Liver (tissue), 9 donors: ENCODE measurements around the gene TGM2. TPM values are rescaled to one million over a fixed set of nuclear protein-coding genes. Genes with fewer than 3 reads are reported as not detected.
A peak's percentile ranks its signal among the peaks of the same experiment; 100 is the strongest.

Source experiments
- DNase-seq: peaks from one replicate; pipeline ENCODE4 v3.0.0-alpha.2; 2017; ENCODE audit warnings: low spot score
- H3K27ac ChIP-seq, 2 donors: one replicate each; pipeline ENCODE4 v1.7.0; 2013; ENCODE audit warnings: inconsistent platforms in 2 of 2, low read length in 2 of 2, control low read depth in 1 of 2, low read depth in 1 of 2, mild to moderate bottlenecking in 1 of 2
- H3K27me3 ChIP-seq, 4 donors: one replicate each; pipeline versions ENCODE4 v1.6.1 to v1.7.0; 2013; ENCODE audit warnings: low read length in 3 of 4, inconsistent platforms in 1 of 4, mild to moderate bottlenecking in 1 of 4, moderate library complexity in 1 of 4; ENCODE audit not compliant: control insufficient read depth in 4 of 4, insufficient read depth in 4 of 4
- H3K36me3 ChIP-seq, 4 donors: one replicate each; pipeline versions ENCODE4 v1.6.1 to v1.7.0; 2013; ENCODE audit warnings: low read length in 3 of 4, mild to moderate bottlenecking in 3 of 4, low read depth in 1 of 4, moderate library complexity in 1 of 4; ENCODE audit not compliant: control insufficient read depth in 4 of 4, insufficient read depth in 3 of 4
- H3K4me1 ChIP-seq, 4 donors: one replicate each; pipeline versions ENCODE4 v1.6.1 to v1.7.0; 2013; ENCODE audit warnings: low read length in 3 of 4, mild to moderate bottlenecking in 3 of 4, moderate library complexity in 1 of 4; ENCODE audit not compliant: control insufficient read depth in 4 of 4, insufficient read depth in 4 of 4
- H3K4me3 ChIP-seq, 3 donors: one replicate each; pipeline versions ENCODE4 v1.6.1 to v1.7.0; 2013; ENCODE audit warnings: low read length in 3 of 3, control low read depth in 1 of 3, low read depth in 1 of 3, mild to moderate bottlenecking in 1 of 3
- H3K9ac ChIP-seq, 2 donors: one replicate each; pipeline ENCODE4 v1.7.0; 2013; ENCODE audit warnings: low read length in 2 of 2, mild to moderate bottlenecking in 2 of 2, moderate library complexity in 2 of 2, control low read depth in 1 of 2, low read depth in 1 of 2
- H3K9me3 ChIP-seq, 4 donors: one replicate each; pipeline versions ENCODE4 v1.6.1 to v1.7.0; 2013; ENCODE audit warnings: low read length in 3 of 4; ENCODE audit not compliant: control insufficient read depth in 4 of 4
- ATF3 ChIP-seq: IDR thresholded peaks from 2 replicates; pipeline ENCODE4 v1.6.1; 2016; ENCODE audit warnings: antibody characterized with exemption
- CTCF ChIP-seq: fragments of 150-350 bp; IDR thresholded peaks from 2 replicates; pipeline ENCODE4 v1.5.1; 2017; ENCODE audit warnings: improper control_type of control experiment, low read depth, low read length; ENCODE audit not compliant: missing input control
- EGR1 ChIP-seq, 2 donors: IDR thresholded peaks; 2 replicates each; pipeline ENCODE4 v1.6.1; 2016 to 2018; ENCODE audit warnings: antibody characterized with exemption in 2 of 2, low read depth in 2 of 2
- FOXA1 ChIP-seq: IDR thresholded peaks from 2 replicates; pipeline ENCODE4 v1.6.1; 2016; ENCODE audit warnings: antibody characterized with exemption
- HNF4A ChIP-seq, 2 donors: conservative IDR thresholded peaks; 2 replicates each; pipeline ENCODE4 v1.6.1; 2016; ENCODE audit warnings: antibody characterized with exemption in 2 of 2, mild to moderate bottlenecking in 2 of 2
- RAD21 ChIP-seq, 2 donors: IDR thresholded peaks; 2 replicates each; pipeline ENCODE4 v1.6.1; 2016; ENCODE audit warnings: antibody characterized with exemption in 2 of 2, mild to moderate bottlenecking in 2 of 2
- REST ChIP-seq: IDR thresholded peaks from 2 replicates; pipeline ENCODE4 v1.6.1; 2016; ENCODE audit warnings: antibody characterized with exemption, mild to moderate bottlenecking
- RXRA ChIP-seq, 2 donors: IDR thresholded peaks; 2 replicates each; pipeline ENCODE4 v1.6.1; 2017 to 2018; ENCODE audit warnings: antibody characterized with exemption in 2 of 2, mild to moderate bottlenecking in 1 of 2
- SP1 ChIP-seq: IDR thresholded peaks from 2 replicates; pipeline ENCODE4 v1.6.1; 2018; ENCODE audit warnings: antibody characterized with exemption, mild to moderate bottlenecking
- TAF1 ChIP-seq: conservative IDR thresholded peaks from 2 replicates; pipeline ENCODE4 v1.6.1; 2016; ENCODE audit warnings: antibody characterized with exemption, mild to moderate bottlenecking
- YY1 ChIP-seq: IDR thresholded peaks from 2 replicates; pipeline ENCODE4 v1.6.1; 2016; ENCODE audit warnings: antibody characterized with exemption, mild to moderate bottlenecking
- WGBS: extraction: QIAGEN DNeasy Blood & Tissue Kit; methylation state at CpG from one replicate; pipeline ENCODE4 v1.1.7; 2013; 5-methylcytosine and 5-hydroxymethylcytosine counted together
- polyA plus RNA-seq, 2 donors: library from polyadenylated mRNA; stranded (reverse) in 1 of 2; unstranded in 1 of 2; fragments of 200-250 nt in 1 of 2; fragments of >200 nt in 1 of 2; fragmentation: Nextera tagmentation in 1 of 2; extraction: Ambion mirVana in 1 of 2; gene quantifications; one replicate each; pipeline versions ENCODE4 v1.2.1 to v1.2.3, GENCODE V29; 2013 to 2015
- total RNA-seq, 2 donors: library from RNA; depleted of rRNA; stranded (reverse); fragments of >200 nt; gene quantifications; one replicate each; pipeline ENCODE4 v1.2.3, GENCODE V29; 2014
- TF ChIP-seq, protein P1 (sequence below): IDR thresholded peaks from 2 replicates; pipeline ENCODE4 v1.6.1; 2016; ENCODE audit warnings: antibody characterized with exemption
- TF ChIP-seq, protein P2 (sequence below): IDR thresholded peaks from 2 replicates; pipeline ENCODE4 v1.6.1; 2016; ENCODE audit warnings: antibody characterized with exemption
- donor health status: healthy.
- donor health status: healthy.
- donor health status: healthy.
- donor health status: healthy.
- donor health status: healthy.

TGM2 gene
- total and polyA plus RNA-seq, 4 donors: 106 to 375 (median 190) TPM

- DNase-seq: no peak
- Histone ChIP-seq H3K9me3 (no peaks in the 10 kb centered on the region), H3K36me3 (peaks cover 25 to 59% (median 50%) of the 10 kb centered on the region in 4 donors), H3K27me3 (no peaks in the 10 kb centered on the region), H3K9ac (no peak overlapping the region), H3K4me3 (no peak overlapping the region), H3K4me1 (peaks cover 6 to 30% (median 23%) of the 10 kb centered on the region in 4 donors), H3K27ac (no peak overlapping the region)
- WGBS: 72% methylated on average over 12 of the region's 12 CpGs
- TF ChIP-seq RAD21 (IDR thresholded peaks at IDR 0.05): peak in 1 of 2 donors; percentile 8
- TF ChIP-seq EGR1 (IDR thresholded peaks at IDR 0.05; ENCODE audit: low read depth in 2 of 2): no peak
- no peak for TF ChIP-seq FOXA1
- no peak for TF ChIP-seq RXRA (IDR thresholded peaks at IDR 0.05)
These were observed 24.9 kb downstream of the TGM2 start for GRCh38 chr20:38139977-38140753.

DNA sequence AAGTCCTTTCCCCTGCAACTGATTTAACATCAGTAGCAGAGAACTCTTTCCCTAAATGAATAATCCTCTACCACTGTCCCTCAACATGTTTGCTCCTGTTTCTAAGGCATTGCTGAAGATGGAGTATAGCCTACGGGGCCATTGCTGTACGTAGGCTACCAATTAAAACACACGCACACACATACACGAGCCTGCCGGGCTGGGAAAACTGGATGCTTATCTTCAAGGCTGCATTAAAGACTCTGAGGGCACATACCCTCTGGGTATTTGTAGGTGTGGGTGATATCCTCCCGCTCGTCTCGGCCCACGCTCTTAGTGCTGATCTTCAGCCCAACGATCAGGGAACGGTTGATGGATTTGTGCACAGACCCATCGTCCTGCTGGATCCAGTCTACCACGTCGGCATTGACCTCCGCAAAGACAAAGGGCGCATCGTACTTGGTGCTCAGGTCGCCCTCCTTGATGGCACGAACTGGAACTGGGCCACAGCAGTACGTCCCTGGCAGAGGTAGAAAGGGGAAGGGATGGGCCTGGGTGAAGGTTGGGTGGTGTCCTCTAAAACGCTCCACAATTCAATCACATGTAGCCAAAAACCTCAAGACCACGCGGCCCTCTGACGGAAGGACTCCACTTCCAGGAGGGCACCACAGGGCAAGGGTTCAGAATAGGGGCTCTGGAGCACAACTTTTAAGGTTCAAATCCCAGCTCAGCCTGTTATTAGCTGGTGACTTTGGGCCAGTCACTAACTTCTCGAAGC lies 25.7 kb downstream of the TGM2 start:
- no peak for DNase-seq
- H3K4me1 ChIP-seq: peaks cover 0 to 21% (median 16%) of the 10 kb centered on the region in 4 donors
- no peaks in the 10 kb centered on the region for H3K9me3 ChIP-seq
- H3K27ac ChIP-seq: no peak overlapping the region
- H3K9ac ChIP-seq: no peak overlapping the region
- 90% methylated on average over 25 of the region's 25 CpGs for WGBS
- peaks cover 25 to 67% (median 56%) of the 10 kb centered on the region in 4 donors for H3K36me3 ChIP-seq
- TF ChIP-seq RAD21 (IDR thresholded peaks at IDR 0.05) (no peak), HNF4A (conservative IDR thresholded peaks at IDR 0.05) (no peak), YY1 (no peak), SP1 (no peak), FOXA1 (no peak), REST (no peak), EGR1 (IDR thresholded peaks at IDR 0.05; ENCODE audit: low read depth in 2 of 2) (no peak), RXRA (IDR thresholded peaks at IDR 0.05) (no peak), ATF3 (no peak), CTCF (no peak), TAF1 (no peak)
- TF ChIP-seq, protein P1, sequence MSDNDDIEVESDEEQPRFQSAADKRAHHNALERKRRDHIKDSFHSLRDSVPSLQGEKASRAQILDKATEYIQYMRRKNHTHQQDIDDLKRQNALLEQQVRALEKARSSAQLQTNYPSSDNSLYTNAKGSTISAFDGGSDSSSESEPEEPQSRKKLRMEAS: no peak
- TF ChIP-seq, protein P2, sequence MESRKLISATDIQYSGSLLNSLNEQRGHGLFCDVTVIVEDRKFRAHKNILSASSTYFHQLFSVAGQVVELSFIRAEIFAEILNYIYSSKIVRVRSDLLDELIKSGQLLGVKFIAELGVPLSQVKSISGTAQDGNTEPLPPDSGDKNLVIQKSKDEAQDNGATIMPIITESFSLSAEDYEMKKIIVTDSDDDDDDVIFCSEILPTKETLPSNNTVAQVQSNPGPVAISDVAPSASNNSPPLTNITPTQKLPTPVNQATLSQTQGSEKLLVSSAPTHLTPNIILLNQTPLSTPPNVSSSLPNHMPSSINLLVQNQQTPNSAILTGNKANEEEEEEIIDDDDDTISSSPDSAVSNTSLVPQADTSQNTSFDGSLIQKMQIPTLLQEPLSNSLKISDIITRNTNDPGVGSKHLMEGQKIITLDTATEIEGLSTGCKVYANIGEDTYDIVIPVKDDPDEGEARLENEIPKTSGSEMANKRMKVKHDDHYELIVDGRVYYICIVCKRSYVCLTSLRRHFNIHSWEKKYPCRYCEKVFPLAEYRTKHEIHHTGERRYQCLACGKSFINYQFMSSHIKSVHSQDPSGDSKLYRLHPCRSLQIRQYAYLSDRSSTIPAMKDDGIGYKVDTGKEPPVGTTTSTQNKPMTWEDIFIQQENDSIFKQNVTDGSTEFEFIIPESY: no peak
- no peaks in the 10 kb centered on the region for H3K27me3 ChIP-seq
- H3K4me3 ChIP-seq: no peak overlapping the region
